ENCODE measurements around the gene MLN.

DNA sequence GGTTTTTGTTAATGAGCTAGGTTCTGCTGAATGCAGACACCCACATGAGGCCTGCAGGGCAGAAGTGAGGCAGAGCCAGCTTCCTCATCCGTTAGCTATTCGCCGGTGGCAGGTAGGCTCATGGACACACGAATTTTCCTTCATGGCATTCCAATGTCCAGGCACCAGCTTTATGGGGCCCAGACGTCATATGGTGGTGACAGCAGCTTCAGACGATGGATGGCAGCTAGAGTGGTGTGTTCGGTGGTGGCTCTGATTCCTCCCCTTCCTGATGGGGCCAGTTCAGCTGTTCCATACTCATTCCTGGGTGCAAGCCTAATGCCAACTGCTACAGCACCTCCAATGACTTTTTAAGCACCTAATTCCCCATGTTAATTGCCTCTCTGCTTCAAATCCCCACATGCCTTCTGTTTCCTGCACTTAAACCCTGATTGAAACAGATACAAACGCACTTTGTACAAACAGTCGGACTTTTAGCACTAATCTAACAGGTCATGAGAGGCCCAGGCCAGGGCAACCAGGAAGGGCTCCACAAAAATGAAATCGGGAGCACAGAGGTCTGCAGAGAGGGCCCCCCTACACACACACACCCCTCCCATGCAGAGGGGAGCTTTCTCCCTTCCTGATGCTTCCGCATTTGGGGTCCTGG, 35.7 kb upstream of the MLN start:
- TF ChIP-seq, protein P1, sequence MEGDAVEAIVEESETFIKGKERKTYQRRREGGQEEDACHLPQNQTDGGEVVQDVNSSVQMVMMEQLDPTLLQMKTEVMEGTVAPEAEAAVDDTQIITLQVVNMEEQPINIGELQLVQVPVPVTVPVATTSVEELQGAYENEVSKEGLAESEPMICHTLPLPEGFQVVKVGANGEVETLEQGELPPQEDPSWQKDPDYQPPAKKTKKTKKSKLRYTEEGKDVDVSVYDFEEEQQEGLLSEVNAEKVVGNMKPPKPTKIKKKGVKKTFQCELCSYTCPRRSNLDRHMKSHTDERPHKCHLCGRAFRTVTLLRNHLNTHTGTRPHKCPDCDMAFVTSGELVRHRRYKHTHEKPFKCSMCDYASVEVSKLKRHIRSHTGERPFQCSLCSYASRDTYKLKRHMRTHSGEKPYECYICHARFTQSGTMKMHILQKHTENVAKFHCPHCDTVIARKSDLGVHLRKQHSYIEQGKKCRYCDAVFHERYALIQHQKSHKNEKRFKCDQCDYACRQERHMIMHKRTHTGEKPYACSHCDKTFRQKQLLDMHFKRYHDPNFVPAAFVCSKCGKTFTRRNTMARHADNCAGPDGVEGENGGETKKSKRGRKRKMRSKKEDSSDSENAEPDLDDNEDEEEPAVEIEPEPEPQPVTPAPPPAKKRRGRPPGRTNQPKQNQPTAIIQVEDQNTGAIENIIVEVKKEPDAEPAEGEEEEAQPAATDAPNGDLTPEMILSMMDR (IDR thresholded peaks at IDR 0.05; ENCODE audit: borderline replicate concordance, extremely low read depth, low read length, poor library complexity, severe bottlenecking), result no peak
- TF ChIP-seq EZH2 (IDR thresholded peaks at IDR 0.05; ENCODE audit: borderline replicate concordance, low read depth, low read length, severe bottlenecking), result no peak

All from DND-41 (cell line).